Measurements from ENCODE around the gene TJP1. TPM values are rescaled to one million over a fixed set of nuclear protein-coding genes. Genes with fewer than 3 reads are reported as not detected.

The TJP1 gene
- total RNA-seq, 3 donors from 2014 or later (not counting 1 experiment from before 2014, with no cell fraction given) = not detected

GRCh38 chr15:29685156-29686078 lies 136.9 kb downstream of the TJP1 start:
- Histone ChIP-seq H3K36me3 (ENCODE audit: control insufficient read depth, insufficient read depth, low read length) (no peaks in the 10 kb centered on the region), H3K4me1 (ENCODE audit: control insufficient read depth, insufficient read depth, low read length) (no peaks in the 10 kb centered on the region), H3K27me3 (ENCODE audit: control insufficient read depth, insufficient read depth, low read length) (no peaks in the 10 kb centered on the region), H3K27ac (ENCODE audit: low read length) (no peak overlapping the region), H3K4me3 (ENCODE audit: low read length) (no peak overlapping the region), H3K9me3 (ENCODE audit: control insufficient read depth, insufficient read depth, low read length) (no peaks in the 10 kb centered on the region)
- 89% methylated on average over 15 of the region's 20 CpGs for WGBS (ENCODE audit: insufficient coverage)
- ATAC-seq = no peak
- H3K27me3 Mint-ChIP-seq (ENCODE audit: low read depth in 2 of 2) = peaks cover 0 to 9% of the 10 kb centered on the region in 2 donors
- no peak overlapping the region for H3K4me3 Mint-ChIP-seq
- H3K4me1 Mint-ChIP-seq = no peaks in the 10 kb centered on the region
- TF ChIP-seq CTCF (IDR thresholded peaks at IDR 0.05) = no peak
- H3K9me3 Mint-ChIP-seq = no peaks in the 10 kb centered on the region
- no peaks in the 10 kb centered on the region for H3K36me3 Mint-ChIP-seq
- no peak overlapping the region for H3K27ac Mint-ChIP-seq
- no peak for DNase-seq
- intact Hi-C loops (cut with micrococcal nuclease) = no loop called here

- H3K36me3 Mint-ChIP-seq = no peaks in the 10 kb centered on the region
- DNase-seq (no peak), ATAC-seq (no peak)
- Histone ChIP-seq H3K4me3 (ENCODE audit: low read length) (no peak overlapping the region), H3K36me3 (ENCODE audit: control insufficient read depth, insufficient read depth, low read length) (no peaks in the 10 kb centered on the region), H3K27me3 (ENCODE audit: control insufficient read depth, insufficient read depth, low read length) (no peaks in the 10 kb centered on the region), H3K27ac (ENCODE audit: low read length) (no peak overlapping the region), H3K4me1 (ENCODE audit: control insufficient read depth, insufficient read depth, low read length) (peaks cover 12% of the 10 kb centered on the region), H3K9me3 (ENCODE audit: control insufficient read depth, insufficient read depth, low read length) (no peaks in the 10 kb centered on the region)
- intact Hi-C loops (cut with micrococcal nuclease) = no loop called here
- peaks cover 5 to 7% of the 10 kb centered on the region in 2 donors for H3K4me1 Mint-ChIP-seq
- H3K4me3 Mint-ChIP-seq = no peak overlapping the region
- H3K27ac Mint-ChIP-seq = no peak overlapping the region
- no peaks in the 10 kb centered on the region for H3K9me3 Mint-ChIP-seq
- H3K27me3 Mint-ChIP-seq (ENCODE audit: low read depth in 2 of 2) = peaks cover 2 to 11% of the 10 kb centered on the region in 2 donors
- WGBS (ENCODE audit: insufficient coverage) = 92% methylated on average over 3 of the region's 3 CpGs
- no peak for TF ChIP-seq CTCF (IDR thresholded peaks at IDR 0.05)
Measured at GRCh38 chr15:29682781-29683180, 139.5 kb downstream of the TJP1 start.

DNA sequence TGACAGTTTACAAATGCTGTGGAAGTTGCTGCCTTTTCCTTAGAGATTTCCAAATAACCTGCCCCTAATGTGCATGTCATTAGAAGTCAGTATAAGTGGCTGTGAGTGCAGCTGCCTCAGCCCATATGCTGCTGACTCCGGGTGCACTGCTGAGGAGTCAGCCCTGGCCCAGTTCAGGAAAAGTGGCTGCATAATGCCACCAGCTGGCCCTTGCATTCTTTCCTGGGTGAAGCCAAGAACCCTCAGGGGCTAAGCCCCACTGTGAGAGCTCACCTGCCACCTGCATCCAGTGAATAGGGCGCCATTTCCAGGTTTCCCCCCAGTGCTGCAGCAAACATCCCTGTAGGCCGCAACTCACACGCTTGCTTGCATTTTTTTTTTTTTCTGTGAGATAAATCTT lies 139.9 kb downstream of the TJP1 start:
- ATAC-seq = no peak
- intact Hi-C loops (cut with micrococcal nuclease) = no loop called here
- DNase-seq = no peak
- Histone ChIP-seq H3K36me3 (ENCODE audit: control insufficient read depth, insufficient read depth, low read length) (no peaks in the 10 kb centered on the region), H3K4me3 (ENCODE audit: low read length) (no peak overlapping the region), H3K4me1 (ENCODE audit: control insufficient read depth, insufficient read depth, low read length) (peaks cover 14% of the 10 kb centered on the region), H3K27me3 (ENCODE audit: control insufficient read depth, insufficient read depth, low read length) (no peaks in the 10 kb centered on the region), H3K27ac (ENCODE audit: low read length) (no peak overlapping the region), H3K9me3 (ENCODE audit: control insufficient read depth, insufficient read depth, low read length) (no peaks in the 10 kb centered on the region)
- Mint-ChIP-seq H3K4me3 (no peak overlapping the region), H3K27me3 (ENCODE audit: low read depth in 2 of 2) (peaks cover 6 to 15% of the 10 kb centered on the region in 2 donors), H3K9me3 (no peaks in the 10 kb centered on the region), H3K27ac (no peak overlapping the region), H3K36me3 (no peaks in the 10 kb centered on the region), H3K4me1 (peaks cover 7 to 11% of the 10 kb centered on the region in 2 donors)
- WGBS (ENCODE audit: insufficient coverage) = 91% methylated on average over 4 of the region's 4 CpGs
- TF ChIP-seq CTCF (IDR thresholded peaks at IDR 0.05) = no peak

Measured in natural killer cell (primary cell).